NCI-H2196 treated with DMSO at 0.1 percent for 48 hours (cell line): ENCODE results near the gene RYR3.

ENCODE experiments used
- DNase-seq: peaks from one replicate; lab custom pipeline; 2025; ENCODE audit not compliant: unreplicated experiment; lab: John Stamatoyannopoulos, UW

RYR3 gene

GRCh38 chr15:33448151-33448550 is 137.4 kb downstream of the RYR3 start:
- no peak for DNase-seq

- DNase-seq: no peak
These were observed 138.3 kb downstream of the RYR3 start for GRCh38 chr15:33448961-33449606.

GRCh38 chr15:33449810-33450209 is 139.0 kb downstream of the RYR3 start:
- no peak for DNase-seq

GRCh38 chr15:33451385-33451784 is 140.6 kb downstream of the RYR3 start:
- DNase-seq: no peak

GRCh38 chr15:33453761-33454160 is 143.0 kb downstream of the RYR3 start:
- no peak for DNase-seq

- DNase-seq: no peak
These were observed 143.6 kb downstream of the RYR3 start for GRCh38 chr15:33454346-33454745.

- no peak for DNase-seq
These were observed 144.2 kb downstream of the RYR3 start for GRCh38 chr15:33454996-33455395.

- no peak for DNase-seq
These were observed 147.7 kb downstream of the RYR3 start for GRCh38 chr15:33458421-33458820.

- no peak for DNase-seq
These were observed 149.5 kb downstream of the RYR3 start for GRCh38 chr15:33460166-33460805.

GRCh38 chr15:33461671-33462070 is 150.9 kb downstream of the RYR3 start:
- DNase-seq: no peak

GRCh38 chr15:33467146-33467815 is 156.5 kb downstream of the RYR3 start:
- no peak for DNase-seq

- DNase-seq: no peak
These were observed 157.0 kb downstream of the RYR3 start for GRCh38 chr15:33467816-33468163.

- DNase-seq: no peak
These were observed 158.0 kb downstream of the RYR3 start for GRCh38 chr15:33468740-33469139.

GRCh38 chr15:33473005-33473404 is 162.2 kb downstream of the RYR3 start:
- DNase-seq: no peak

- no peak for DNase-seq
These were observed 162.9 kb downstream of the RYR3 start for GRCh38 chr15:33473714-33474113.

- DNase-seq: no peak
These were observed 165.3 kb downstream of the RYR3 start for GRCh38 chr15:33476076-33476475.

GRCh38 chr15:33476908-33477307 is 166.1 kb downstream of the RYR3 start:
- DNase-seq: no peak

- no peak for DNase-seq
These were observed 178.6 kb downstream of the RYR3 start for GRCh38 chr15:33489335-33489734.

- no peak for DNase-seq
These were observed 179.9 kb downstream of the RYR3 start for GRCh38 chr15:33490703-33491102.

GRCh38 chr15:33492434-33493052 is 181.8 kb downstream of the RYR3 start:
- no peak for DNase-seq

- DNase-seq: no peak
These were observed 183.5 kb downstream of the RYR3 start for GRCh38 chr15:33494306-33494705.
